ENCODE measurements around the gene ATE1.

DNA sequence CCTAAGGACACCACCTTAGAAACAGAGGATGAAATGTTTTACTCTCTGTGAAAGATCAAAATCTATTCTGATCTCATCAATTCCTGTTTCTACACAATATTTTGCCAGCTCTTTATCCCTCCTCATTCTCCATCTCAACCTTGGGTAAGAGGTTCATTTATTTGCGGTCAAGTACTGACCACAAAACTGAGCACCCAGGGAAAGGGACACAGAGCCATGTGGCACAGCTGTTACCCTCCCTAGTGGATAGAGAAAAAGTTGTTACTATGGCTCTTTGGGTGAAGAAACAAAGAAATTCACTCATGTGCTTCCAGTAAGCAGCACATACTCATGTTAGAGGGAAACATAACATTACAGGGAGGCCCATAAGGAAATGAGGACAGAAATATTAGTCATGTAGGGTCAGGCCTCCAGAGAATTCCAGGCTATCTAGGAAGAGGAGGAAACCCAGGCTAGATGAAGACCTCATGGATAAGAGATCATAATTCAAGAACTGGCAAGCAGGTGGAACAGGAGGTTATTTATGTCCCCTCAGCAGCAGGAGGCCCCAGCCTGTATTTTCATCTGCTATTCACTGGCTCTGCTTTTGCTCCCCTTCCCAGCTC, 114.5 kb downstream of the ATE1 start:
- TF ChIP-seq, protein P1, sequence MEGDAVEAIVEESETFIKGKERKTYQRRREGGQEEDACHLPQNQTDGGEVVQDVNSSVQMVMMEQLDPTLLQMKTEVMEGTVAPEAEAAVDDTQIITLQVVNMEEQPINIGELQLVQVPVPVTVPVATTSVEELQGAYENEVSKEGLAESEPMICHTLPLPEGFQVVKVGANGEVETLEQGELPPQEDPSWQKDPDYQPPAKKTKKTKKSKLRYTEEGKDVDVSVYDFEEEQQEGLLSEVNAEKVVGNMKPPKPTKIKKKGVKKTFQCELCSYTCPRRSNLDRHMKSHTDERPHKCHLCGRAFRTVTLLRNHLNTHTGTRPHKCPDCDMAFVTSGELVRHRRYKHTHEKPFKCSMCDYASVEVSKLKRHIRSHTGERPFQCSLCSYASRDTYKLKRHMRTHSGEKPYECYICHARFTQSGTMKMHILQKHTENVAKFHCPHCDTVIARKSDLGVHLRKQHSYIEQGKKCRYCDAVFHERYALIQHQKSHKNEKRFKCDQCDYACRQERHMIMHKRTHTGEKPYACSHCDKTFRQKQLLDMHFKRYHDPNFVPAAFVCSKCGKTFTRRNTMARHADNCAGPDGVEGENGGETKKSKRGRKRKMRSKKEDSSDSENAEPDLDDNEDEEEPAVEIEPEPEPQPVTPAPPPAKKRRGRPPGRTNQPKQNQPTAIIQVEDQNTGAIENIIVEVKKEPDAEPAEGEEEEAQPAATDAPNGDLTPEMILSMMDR (IDR thresholded peaks at IDR 0.05): no peak
- TF ChIP-seq POLR2A (IDR thresholded peaks at IDR 0.05): no peak

Data from esophagus squamous epithelium (tissue), 4 donors.